ENCODE data around the gene TPX2.

- TF ChIP-seq MYC (IDR thresholded peaks at IDR 0.05; ENCODE audit: low read depth, low read length) (no peak), CTCF (IDR thresholded peaks at IDR 0.05; ENCODE audit: low read depth, low read length) (peak; percentile 54)
Observed at GRCh38 chr20:31722257-31723068, 16.6 kb upstream of the TPX2 start, which contains the start of gene BCL2L1.
